NK-92 (cell line): Measurements from ENCODE around the gene ZCCHC7.

Experiments used
- DNase-seq: peaks from one replicate; lab custom pipeline; 2025; ENCODE audit not compliant: unreplicated experiment; lab: John Stamatoyannopoulos, UW

The ZCCHC7 gene

DNA sequence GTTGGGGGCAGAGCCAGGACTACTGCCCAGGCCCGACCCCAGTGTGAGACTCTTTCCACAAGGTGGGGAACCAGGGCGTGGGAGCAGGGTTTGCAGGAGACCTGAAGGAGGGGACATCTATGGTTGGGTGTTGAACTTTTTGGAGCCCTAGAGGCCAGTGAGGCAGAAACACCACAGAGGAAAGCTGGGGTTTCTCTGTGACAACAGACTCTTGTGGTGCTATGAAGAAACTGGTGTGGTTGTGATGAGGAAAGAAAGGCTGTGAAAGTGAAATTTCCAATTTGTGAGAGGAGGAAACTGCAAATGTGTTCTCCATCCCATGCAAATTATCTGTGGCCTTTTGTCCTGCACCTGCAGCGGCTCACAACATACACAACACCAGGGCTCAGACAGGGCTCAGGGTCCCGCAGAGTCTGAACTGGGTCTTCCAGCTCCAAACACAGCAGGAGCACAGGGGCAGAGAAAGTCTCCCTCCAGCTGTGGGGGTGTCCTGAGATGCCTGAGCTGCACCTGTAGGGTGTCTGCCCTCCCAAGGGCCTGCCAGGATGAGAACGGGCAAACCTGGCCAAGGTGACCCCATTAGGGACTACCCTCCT, 250.7 kb downstream of the ZCCHC7 start:
- DNase-seq = no peak

DNA sequence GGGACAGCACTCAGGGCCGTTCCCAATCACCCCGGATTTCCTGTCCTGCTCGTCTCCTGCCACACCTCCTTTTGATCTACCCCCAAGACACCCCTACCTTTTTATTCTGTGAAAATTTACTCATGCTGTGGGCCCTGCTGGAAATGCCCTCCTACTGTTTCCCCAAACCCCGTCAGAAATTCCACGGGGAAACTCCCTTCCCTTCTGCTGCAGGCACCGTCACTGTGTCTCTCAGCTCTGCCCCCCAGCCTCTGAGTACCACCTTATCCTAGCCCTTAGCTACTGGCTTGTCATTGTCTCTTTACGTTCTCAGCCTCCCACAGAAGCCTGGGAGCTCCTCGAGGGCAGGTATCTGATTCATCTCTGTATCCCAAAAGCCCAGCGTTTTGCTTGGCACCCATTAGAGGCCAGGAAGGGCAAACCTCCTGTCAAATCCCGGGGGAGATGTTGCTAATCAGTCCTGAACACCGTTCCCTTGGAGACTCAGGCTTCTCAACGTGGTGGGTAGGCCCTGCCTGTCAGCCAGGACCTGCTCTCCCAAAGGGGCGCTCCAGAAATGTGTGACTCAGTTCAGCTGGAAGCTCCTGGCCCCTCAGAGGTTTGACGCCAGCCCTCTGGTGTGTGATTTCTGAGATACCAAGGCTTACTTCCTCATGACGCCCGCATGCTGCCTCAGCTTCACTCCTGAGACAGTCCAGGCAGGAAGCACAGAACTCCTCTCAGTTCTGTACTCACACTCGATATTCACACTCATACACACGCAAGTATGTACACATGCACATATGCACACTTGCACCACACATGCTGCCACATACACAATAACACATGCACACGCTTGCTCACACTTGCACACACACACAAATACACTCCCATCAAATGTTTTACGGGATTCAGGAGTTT, 251.4 kb downstream of the ZCCHC7 start:
- DNase-seq = no peak

DNA sequence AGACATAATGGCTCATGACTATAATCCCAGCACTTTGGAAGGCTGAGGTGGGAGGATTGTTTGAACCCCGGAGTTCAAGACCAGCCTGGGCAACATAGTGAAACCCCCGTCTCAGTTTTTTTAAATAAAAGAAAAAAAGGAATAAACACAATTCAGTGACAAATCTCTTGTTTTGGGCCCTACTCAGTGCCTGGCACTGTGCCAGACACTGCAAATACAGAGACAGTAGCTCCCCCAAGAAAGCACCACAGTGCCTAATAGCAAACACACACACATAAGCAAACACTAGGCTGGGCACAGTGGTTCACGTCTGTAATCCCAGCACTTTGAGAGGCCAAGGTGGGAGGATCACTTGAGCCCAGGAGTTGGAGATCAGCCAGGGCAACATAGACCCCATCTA, 252.5 kb downstream of the ZCCHC7 start:
- no peak for DNase-seq

DNA sequence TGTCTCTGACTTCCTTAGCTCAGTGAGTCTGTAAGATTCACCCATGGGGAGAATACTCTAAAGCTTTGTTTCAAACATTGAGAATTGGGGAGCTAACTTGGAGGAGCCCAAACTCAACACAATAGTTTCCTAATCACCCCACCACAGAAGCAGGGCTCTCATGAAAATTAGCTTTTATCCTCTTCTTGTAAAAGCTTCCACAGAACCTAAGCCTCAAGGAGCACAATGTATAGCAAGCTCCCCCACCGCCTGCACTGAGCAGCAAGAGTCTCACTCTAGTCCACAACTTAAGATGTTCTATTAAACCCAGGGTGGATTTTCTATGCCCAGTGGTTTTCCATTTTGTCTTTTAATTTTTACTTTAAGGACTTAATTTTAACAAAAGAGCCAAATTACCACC, 253.2 kb downstream of the ZCCHC7 start:
- no peak for DNase-seq

DNA sequence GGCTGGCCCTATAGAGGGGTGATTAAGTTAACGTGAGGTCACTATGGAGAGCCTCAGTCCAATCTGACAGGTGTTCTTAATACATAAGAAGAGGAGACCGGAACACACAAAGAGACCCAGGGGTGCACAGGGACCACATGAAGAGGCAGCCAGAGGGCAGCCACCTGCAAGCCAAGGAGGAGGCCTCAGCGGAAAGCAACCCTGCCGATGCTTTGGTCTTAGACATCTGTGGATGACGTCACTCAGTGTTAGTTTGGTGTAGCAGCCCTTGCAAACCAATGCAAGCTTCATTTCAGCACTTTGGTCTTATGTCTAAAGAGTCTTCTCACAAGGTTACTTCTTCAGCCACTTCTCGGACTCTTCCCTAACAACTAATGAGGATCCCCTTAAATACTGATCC, 254.5 kb downstream of the ZCCHC7 start:
- no peak for DNase-seq

DNA sequence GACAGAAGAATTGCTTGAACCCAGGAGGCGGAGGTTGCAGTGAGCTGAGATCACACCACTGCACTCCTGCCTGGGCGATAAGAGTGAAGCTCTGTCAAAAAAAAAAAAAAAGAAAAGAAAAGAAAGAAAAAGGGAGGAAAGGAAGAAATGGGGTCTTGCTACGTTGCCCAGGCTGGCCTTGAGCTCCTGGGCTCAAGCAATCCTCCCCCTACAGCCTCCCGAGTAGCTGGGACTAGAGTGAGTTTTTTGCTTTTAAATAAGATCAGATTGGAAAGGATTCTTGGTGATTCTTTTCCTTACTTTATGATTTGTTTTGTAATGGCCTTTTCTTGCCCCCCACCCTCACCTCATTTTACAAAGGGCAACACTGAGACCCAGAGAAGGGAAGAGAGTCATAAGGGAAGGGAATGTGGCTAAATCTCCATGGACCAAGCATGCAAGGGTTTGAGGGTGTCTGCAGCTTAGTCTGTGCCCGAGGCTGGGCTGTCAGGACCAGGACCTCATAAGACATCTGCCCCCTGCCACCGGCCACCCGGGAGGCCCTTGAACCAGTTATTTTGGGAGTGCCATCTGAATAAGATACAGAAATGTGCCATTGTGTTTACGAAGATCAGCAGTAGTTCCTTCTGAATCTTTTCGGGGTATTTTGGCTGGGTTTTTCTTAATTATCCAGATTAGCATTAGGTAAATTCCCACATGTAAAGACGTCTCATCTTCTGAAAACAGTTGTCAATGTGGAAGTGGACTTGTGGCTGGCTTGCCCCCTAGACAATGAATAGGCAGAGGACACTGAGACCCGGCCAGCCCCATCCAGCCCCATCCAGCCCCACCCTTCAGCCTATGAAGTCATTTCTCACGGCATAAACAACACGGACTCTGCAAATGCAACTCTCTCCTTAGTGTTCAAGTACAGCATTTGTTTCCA, 257.6 kb downstream of the ZCCHC7 start:
- DNase-seq = no peak

DNA sequence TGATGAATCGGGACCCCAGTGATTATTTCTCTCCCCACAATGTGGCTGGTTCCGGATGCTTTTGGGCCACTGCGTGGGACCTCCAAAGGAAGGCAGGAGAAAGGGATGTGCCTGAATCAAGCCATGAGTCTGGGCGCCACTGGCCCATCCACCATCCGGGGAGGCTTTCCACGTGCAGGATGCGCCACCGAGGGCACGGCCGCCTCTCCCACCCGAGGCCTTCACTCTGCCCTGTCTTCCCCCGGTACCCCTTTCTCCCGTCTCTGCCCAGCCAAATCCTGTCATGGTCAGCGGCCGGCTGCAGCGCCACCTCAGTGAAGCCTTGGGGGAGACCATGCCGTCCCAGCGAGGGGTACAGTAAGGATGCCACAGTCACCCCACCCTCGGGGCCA, 258.2 kb downstream of the ZCCHC7 start:
- DNase-seq = no peak

DNA sequence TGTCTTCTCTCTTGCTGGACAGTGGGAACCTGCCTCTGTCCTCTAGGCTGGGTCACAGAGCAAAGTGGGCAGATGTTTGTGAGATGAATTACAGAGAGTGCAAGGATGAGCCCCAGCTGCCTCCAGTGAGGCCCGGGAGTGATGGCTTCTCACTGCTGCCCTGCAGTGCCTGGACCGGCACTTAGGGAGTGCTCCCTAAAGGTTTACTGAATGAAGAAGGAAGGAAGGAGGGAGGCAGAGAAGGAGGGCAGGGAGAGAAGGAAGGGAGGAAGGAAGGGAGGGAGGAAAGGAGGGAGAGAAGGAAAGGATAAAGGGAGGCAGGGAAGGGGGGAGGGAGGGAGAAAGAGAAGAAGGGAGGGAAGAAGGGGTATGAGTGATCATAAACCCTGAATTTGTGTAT, 259.5 kb downstream of the ZCCHC7 start:
- no peak for DNase-seq

DNA sequence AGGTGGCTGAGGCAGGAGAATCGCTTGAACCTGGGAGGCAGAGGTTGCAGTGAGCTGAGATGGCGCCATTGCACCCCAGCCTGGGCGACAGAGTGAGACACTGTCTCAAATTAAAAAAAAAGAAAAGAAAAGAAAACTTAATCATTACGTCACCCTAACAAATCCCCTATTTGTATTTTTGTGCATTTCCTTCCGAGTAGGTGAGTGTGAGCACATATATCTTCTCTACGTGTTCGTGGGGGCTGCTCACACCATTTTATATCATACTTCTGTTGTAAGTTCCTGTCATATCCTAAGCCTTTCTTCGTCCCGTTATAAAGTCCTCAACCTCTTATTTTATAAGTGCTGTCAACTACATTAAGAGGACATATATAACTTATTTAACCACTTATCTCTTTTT, 260.2 kb downstream of the ZCCHC7 start:
- no peak for DNase-seq

DNA sequence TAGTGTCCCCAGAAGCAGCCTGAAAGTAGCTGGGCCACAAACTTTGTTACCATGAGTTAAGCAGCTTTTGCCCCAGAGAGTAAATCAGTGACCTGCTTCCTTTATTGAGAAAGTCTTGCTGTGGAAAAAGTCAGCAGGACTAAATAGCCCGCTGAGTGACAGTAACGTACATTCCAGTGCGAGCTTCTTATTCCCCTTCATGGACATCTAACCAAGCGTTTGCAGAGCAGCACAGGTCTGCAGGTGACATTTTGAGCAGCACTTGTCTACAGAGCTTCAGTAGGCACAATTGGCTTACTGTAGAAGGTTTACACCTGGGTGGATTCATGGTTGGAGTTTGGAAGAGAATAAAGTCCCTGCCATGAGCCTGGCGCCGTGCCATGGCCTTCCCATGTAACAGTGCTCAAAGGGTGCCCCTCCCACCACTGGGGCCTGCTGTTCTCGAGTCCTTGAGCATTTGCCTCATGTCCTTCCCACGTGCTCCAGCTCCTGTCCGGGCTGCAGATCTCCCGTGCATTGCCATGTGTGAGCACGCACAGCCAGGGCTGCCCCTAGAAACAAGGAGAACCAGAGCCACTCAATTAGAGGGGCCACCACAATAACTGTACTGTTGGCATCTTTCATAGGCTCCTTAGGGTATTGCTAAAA, 260.8 kb downstream of the ZCCHC7 start:
- DNase-seq = no peak

DNA sequence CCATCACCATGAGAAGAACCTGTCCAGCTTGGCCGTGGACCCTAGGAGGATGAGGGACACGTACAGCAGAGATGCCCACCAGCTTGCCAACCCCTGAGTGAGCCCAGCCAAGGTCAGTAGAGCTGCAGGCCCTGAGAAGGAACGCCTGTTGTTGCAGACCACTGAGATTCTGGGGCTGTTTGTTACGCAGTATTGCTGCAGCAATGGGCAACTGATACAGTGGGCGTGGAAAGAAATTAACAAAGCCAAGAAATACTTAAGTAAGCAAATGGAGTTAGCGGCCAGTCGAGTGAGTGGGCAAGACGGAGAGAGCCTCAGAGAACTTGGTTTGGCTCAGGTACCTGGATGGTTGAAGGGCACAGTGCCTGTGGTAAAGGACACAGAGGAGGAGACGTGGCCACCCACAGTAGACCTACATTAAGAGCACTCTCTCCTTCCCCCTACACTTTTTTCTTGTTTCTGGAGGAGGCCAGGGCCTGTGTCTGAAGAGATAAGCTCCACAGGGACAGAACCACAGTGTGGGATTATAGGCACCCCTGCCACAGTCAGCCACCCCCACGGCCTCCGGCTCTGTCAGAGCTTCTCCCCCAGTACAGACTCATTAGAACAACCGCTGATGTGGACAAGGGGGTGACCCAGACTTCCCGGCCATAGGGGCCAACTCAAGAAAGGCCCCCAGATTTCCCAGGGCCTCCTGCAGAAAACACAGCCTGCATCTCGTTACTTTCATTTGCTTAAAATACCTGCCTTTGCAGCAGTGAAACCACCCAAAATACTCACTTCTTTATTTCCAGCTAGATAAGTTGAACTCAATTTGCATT, 262.0 kb downstream of the ZCCHC7 start:
- no peak for DNase-seq

DNA sequence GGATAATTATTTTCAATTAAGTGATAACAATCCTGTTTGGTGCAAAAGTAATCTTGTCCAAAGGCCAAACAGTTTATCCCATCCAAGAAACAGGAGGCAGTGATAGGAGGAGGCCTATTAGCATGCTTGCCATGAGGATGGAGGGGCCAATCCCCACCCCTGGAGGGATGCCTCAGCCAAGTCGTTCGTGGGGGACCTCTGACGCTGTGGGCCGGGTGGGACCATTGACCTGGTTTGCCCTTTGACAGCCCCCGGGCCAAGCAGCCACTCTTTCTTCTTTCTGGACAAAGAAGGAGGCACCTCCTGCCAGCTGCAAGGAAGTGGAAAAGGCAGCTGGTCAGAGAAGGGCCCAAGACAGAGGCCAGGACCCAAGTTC, 262.6 kb downstream of the ZCCHC7 start:
- DNase-seq = no peak

DNA sequence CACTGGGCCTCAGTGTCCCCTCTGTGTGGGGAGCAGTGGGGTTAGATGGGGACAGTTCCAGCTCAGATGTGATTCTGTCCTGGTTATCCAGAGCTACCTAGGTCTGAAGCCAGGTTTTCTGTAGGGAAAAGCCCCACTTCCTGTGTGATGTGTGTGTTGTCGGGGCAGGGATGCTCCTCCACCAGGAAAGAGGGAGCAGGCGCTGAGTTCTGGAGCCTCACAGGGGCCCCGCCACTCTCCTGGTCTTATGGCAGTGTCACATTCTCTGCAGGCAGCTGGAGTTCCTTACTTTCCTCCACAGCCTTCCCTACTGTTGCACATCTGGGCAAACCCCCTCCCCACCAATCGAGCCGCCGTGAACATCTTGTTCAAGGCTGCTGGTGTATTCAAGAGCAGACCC, 263.0 kb downstream of the ZCCHC7 start:
- DNase-seq = no peak

DNA sequence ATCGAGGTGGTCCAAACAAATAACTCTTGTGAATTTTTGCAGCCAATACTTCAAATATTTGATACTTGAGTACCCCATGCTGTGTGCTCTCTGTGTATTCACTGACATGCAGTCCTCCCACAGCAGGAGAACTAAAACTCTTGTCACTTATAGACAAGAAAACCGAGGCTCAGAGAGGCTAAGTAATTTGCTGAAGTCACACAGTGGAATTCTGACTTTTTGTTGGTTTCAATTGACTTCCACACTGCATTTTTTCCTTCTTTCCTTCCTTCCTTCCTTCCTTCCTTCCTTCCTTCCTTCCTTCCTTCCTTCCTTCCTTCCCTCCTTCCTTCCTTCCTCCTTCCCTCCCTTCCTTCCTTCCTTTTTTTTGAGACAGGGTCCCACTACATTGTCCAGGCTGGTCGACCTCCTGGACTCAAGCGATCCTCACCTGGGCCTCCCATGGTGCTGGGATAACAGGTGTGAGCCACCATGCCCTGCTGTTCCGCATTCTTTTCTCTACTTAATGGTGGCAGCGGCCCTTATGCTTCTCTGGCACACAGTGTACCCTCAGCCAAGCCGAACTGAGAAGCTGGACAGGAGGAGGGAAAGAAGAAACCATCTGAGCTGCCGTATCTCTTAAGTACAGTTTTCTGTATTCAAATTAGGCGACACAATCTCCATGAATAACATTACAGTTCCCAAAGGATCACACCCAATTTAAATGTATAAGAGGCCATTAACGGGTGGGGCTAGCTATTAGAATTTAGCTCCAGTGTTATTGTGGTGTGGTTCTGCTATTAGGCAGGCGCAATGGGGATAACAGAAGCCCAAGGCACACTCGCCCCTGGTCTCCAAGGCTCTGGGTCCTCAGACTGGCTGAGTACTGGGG, 263.7 kb downstream of the ZCCHC7 start:
- DNase-seq = no peak

DNA sequence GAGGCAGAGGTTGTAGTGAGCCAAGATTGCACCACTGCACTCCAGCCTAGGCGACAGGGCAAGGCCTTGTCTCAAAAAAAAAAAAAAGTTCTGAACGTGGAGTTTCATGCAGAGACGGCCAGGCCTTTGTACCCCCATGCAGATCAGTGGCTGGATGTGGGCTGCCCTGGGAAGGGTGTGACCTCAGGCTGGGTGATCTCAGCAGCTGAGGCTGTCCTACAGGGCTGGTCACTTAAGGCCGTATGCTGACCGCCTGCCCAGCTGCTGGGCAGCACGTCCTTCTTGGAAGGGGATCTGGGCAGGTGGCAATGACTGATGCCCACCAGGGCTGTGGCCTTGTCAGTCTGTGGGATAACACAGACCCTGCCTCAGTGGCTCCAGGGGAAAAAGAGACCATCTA, 264.9 kb downstream of the ZCCHC7 start:
- no peak for DNase-seq

DNA sequence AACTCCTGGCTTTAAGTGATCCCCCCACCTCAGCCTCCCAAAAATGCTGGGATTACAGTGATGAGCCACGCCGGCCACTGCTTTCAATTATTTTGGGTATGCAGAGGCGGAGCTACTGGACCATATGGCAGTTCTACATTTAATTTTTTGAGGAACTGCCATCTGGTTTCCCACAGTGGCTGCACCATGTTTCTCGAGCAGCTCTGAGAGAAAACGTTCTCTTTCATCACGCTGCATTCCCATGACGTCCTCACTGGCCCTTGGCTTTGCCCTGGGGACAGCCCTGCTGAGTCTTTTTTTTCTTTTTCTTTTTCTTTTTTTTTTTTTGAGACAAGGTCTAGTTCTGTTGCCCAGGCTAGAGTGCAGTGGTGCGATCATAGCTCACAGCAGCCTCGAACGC, 266.6 kb downstream of the ZCCHC7 start:
- DNase-seq = no peak

DNA sequence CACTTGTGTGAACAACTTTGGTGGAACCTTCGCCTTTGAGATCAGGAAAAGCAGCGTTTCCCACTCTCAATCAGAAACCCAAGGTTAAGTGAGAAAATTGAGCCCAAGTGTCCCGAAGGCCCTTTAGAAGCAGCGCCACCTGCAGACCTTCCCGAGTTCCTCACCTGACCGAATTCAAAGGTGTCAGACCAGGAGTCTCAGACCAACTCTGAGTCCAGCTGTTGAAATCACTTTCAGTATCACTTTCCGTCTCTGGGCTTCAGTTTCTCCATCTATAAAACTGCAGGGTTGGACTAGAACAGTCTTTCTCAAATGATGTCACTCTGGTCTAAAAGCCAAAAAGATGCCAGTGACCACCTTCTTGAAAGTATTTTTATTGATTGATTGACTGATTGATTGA, 270.4 kb downstream of the ZCCHC7 start:
- DNase-seq = no peak

DNA sequence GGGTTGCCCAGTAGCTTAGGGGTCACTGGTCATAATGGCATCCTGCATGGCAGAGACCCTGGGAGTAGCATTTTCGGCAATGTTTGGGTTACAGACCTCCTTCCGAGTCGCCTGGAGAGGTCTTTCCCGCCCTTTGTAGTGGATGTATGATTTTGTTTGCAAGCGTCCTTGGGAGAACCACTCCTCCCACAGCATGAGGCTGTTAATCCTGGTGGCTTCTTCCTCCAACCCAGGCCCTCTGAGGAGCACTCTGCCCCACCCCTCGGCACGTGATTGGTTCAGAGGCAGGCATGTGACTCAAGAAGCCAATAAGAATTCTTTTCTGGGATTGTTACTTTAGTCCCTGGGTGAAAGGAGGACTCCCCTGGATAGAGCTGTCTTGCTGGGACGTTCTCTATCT, 271.9 kb downstream of the ZCCHC7 start:
- no peak for DNase-seq

DNA sequence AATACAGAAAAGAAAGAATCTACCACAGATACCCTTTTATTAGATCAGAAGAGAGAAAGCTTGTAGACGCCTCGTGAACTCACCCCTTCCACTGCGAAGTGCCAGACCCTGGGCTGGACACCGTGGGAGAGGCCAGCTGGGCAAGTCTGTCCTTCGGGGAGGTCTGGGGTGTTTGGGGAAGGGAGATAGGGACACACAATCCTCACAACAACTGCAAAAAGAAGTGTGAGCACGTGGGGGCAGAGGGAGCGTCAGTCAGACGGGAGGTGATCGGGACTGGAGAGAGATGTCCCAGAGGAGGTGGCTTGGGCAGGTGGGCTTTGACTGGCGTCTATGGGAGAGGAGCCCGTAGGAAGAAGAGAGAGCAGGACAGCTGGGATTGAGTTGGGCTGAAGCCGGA, 274.9 kb downstream of the ZCCHC7 start:
- no peak for DNase-seq
